Fibroblast of pulmonary artery (primary cell): Measurements from ENCODE around the gene ARMC12.

ENCODE experiments used
- DNase-seq: peaks from one replicate; pipeline ENCODE4 v3.0.0-alpha.2; 2010; ENCODE audit warnings: low read depth
- H3K4me3 ChIP-seq: replicated peaks from 2 replicates; pipeline ENCODE4 v1.5.1; 2011; ENCODE audit warnings: low read depth, mild to moderate bottlenecking, control low read depth, low read length, moderate library complexity
- CTCF ChIP-seq: IDR thresholded peaks from 2 replicates; pipeline ENCODE4 v1.5.1; 2011; ENCODE audit warnings: mild to moderate bottlenecking, control low read depth, low read length, inconsistent platforms; ENCODE audit errors: missing control alignments

The ARMC12 gene

DNA sequence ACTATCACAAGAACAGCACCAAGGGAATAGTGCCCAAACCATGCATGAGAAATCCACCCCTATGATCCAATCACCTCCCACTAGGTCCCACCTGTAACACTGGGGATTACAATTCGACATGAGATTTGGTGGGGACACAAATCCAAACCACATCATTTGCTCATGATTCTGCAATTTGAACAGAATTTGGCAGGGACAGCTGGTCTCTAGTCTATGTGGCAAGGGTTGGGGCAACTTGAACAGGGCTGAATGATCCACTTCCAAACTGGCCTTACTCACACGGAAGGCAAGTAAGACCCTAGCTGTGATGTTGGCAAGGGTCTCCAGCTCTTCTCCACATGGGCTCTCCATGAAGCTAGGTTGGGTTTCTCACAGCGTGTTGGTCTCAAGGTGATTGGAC is 38.0 kb upstream of the ARMC12 start:
- no peak overlapping the region for H3K4me3 ChIP-seq
- TF ChIP-seq CTCF, result no peak

DNA sequence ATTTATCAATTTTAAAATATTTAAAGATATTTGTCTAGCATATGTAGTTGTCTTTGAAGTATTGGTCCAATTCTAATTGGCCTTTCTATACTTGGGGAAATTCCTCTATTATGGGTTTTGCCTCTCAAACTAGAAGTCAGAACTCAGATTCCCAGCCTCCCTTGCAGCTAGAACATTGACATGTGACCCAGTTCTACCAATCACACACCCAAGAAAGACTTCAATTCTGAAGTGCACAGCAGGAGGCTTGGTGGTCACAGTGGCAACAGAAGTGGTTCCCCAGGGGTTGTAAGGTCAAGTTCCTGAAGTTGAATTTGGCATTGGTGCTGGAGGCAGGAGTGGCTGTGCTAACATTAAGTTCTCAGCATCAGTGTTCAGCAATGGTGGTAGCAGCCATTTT is 33.3 kb upstream of the ARMC12 start:
- TF ChIP-seq CTCF, result no peak
- no peak for DNase-seq
- no peak overlapping the region for H3K4me3 ChIP-seq

More for the DNA sequence above, 38.0 kb upstream of the ARMC12 start:
- no peak for DNase-seq

DNA sequence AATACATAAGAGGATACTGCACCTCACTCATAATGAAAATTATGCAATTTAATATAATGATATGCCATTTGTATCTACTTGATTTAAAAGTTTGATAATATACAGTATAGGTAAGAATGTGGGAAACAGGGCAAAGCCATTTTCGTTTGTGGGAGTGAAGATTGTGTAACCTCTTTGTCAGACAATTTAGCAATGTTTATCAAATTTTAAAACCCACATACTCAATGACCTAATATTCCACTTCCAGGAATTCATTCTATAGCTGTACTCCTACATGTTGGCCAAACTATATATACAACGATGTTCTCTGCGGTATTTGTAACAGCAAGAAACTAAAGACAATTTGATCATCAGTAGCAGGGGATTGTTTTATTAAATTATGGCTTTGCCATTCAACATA is 30.4 kb upstream of the ARMC12 start:
- TF ChIP-seq CTCF, result no peak
- peak; percentile 89 for DNase-seq

GRCh38 chr6:35707714-35708407 is 29.0 kb upstream of the ARMC12 start:
- no peak overlapping the region for H3K4me3 ChIP-seq
- TF ChIP-seq CTCF, result no peak
- DNase-seq, result no peak

More for the DNA sequence above, 30.4 kb upstream of the ARMC12 start:
- no peak overlapping the region for H3K4me3 ChIP-seq

GRCh38 chr6:35708585-35708984 is 28.2 kb upstream of the ARMC12 start:
- no peak for DNase-seq
- no peak overlapping the region for H3K4me3 ChIP-seq
- TF ChIP-seq CTCF, result no peak

DNA sequence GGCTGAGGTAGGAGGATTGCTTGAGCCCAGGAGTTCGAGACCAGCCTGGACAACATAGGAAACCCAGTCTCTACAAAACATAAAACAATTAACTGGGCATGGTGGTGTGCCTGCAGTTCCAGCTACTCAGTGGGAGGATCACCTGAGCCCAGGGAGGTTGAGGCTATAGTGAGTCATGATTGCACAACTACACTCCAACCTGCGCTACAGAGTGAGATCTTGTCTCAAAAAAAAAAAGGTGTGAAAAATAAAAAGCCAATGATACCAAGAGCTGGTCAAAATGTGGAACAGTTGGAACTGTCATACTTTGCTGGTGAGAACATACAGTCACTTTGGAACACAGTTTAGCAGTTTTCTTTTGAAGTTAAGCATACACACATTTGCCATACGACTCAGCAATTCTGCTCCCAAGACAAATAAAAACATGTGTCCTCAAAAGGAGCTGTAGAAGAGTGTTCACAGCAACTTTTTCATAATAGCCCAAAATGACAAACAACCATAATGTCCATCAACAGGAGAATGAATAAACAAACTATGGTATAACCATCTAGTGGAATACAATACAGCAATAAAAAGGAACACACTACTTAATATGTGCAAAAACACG is 26.5 kb upstream of the ARMC12 start:
- H3K4me3 ChIP-seq, result no peak overlapping the region
- DNase-seq, result peak; percentile 35
- no peak for TF ChIP-seq CTCF

- DNase-seq, result no peak
- H3K4me3 ChIP-seq, result no peak overlapping the region
- no peak for TF ChIP-seq CTCF
Observed at GRCh38 chr6:35711731-35712130, 25.1 kb upstream of the ARMC12 start.
